Right lobe of liver (tissue), 6 donors: ENCODE data around the gene TMEM41A. TPM values are rescaled to one million over a fixed set of nuclear protein-coding genes. Genes with fewer than 3 reads are reported as not detected.
A peak's percentile ranks its signal among the peaks of the same experiment; 100 is the strongest.
"Not testable (repeated sequence)": the region's sequence is repeated elsewhere in the genome, so short reads cannot be mapped to it uniquely, and the experiment has no call there.

Experiments
- ATAC-seq, 4 donors: fragments of 200-7000 bp; cut with Tn5 transposase; one replicate each; pipeline ENCODE4 v1.9.1; 2020; ENCODE audit warnings: mild to moderate bottlenecking in 4 of 4, moderate library complexity in 4 of 4
- DNase-seq, 3 donors: peaks; one replicate each; pipeline ENCODE4 v3.0.0-alpha.2; 2020
- H3K27ac ChIP-seq, 3 donors: fragments of 200-600 bp; one replicate each; pipeline ENCODE4 v1.8.0; 2022
- H3K27me3 ChIP-seq, 2 donors: fragments of 200-600 bp; one replicate each; pipeline ENCODE4 v1.8.0; 2022
- H3K36me3 ChIP-seq, 4 donors: fragments of 200-600 bp; sonication (generic) in 1 of 4; one replicate each; pipeline versions ENCODE4 v1.5.1 to v1.8.0; 2017 to 2022; ENCODE audit warnings: control low read depth in 1 of 4
- H3K4me1 ChIP-seq, 4 donors: fragments of 200-600 bp; sonication (generic) in 1 of 4; one replicate each; pipeline versions ENCODE4 v1.5.1 to v1.8.0; 2017 to 2022; ENCODE audit warnings: control low read depth in 1 of 4
- H3K4me3 ChIP-seq, 3 donors: fragments of 200-600 bp; one replicate each; pipeline ENCODE4 v1.8.0; 2022
- H3K9me3 ChIP-seq, 4 donors: fragments of 200-600 bp; sonication (generic) in 1 of 4; one replicate each; pipeline versions ENCODE4 v1.5.1 to v1.8.0; 2017 to 2022; ENCODE audit warnings: control low read depth in 1 of 4
- CTCF ChIP-seq, 4 donors: fragments of 200-600 bp in 3 of 4; fragments of 450-650 bp in 1 of 4; IDR thresholded peaks; one replicate each; pipeline versions ENCODE4 v1.5.1 to v1.8.0; 2016 to 2022; ENCODE audit warnings: antibody characterized with exemption in 4 of 4, mild to moderate bottlenecking in 2 of 4
- POLR2A ChIP-seq: fragments of 450-650 bp; IDR thresholded peaks from one replicate; pipeline ENCODE4 v1.6.1; 2017; ENCODE audit warnings: antibody characterized with exemption, mild to moderate bottlenecking
- WGBS: methylation state at CpG from one replicate; pipeline ENCODE4 v1.1.6; 2018; ENCODE audit warnings: low coverage, low lambda C conversion rate; ENCODE audit not compliant: insufficient coverage; ENCODE audit errors: missing lambda C conversion rate; 5-methylcytosine and 5-hydroxymethylcytosine counted together
- intact Hi-C, 2 donors: fragments of 100-400 bp; cut with DNase I; formaldehyde crosslinking; loops; one replicate each; pipeline versions ENCODE4 v1.11.2 to v1.14.1; 2022
- total RNA-seq, 6 experiments: library from RNA; depleted of rRNA in 2 of 6; stranded (reverse); fragments of >200 nt in 2 of 6; fragmentation: NEBNext Ultra II Directional in 3 of 6; extraction: Animal tissue kit (Norgen Biotek cat#: 25700) in 3 of 6; gene quantifications; one replicate each; pipeline versions ENCODE4 v1.1.0 to v1.2.4, GENCODE V29; 2016 to 2023
- donor health status: DM: no; HTN: yes; CAD: no.
- donor health status: DM: no; HTN: no; CAD: no.
- donor health status: DM: no; HTN: no; CAD: no.
- donor health status: DM: no; HTN: yes; CAD: no.
- donor health status: DM: no; HTN: yes; CAD: no.

TMEM41A gene
- total RNA-seq, 6 experiments from 2014 or later, result 11.6 to 21.9 (median 13.4) TPM

- no peak for ATAC-seq
Observed at GRCh38 chr3:185486394-185486793, 12.4 kb downstream of the TMEM41A start.

GRCh38 chr3:185484296-185484695 is 14.5 kb downstream of the TMEM41A start:
- intact Hi-C loops, result no loop called here
- H3K4me3 ChIP-seq, result no peak overlapping the region
- no peak for ATAC-seq
- peaks cover 0 to 30% (median 9%) of the 10 kb centered on the region in 4 donors for H3K36me3 ChIP-seq
- no peak for TF ChIP-seq CTCF (IDR thresholded peaks at IDR 0.05)
- peaks cover 0 to 13% (median 5%) of the 10 kb centered on the region in 4 donors for H3K4me1 ChIP-seq
- H3K27ac ChIP-seq, result no peak overlapping the region
- no peaks in the 10 kb centered on the region for H3K27me3 ChIP-seq
- no peaks in the 10 kb centered on the region for H3K9me3 ChIP-seq
- WGBS, result 94% methylated on average over 3 of the region's 3 CpGs
- no peak for DNase-seq

More at GRCh38 chr3:185486394-185486793, 12.4 kb downstream of the TMEM41A start:
- Histone ChIP-seq H3K4me1 (peaks cover 0 to 20% (median 5%) of the 10 kb centered on the region in 4 donors), H3K4me3 (no peak overlapping the region), H3K27ac (no peak overlapping the region), H3K36me3 (peaks cover 0 to 18% (median 8%) of the 10 kb centered on the region in 4 donors), H3K27me3 (no peaks in the 10 kb centered on the region), H3K9me3 (no peaks in the 10 kb centered on the region)
- WGBS, result 94% methylated on average over 5 of the region's 5 CpGs
- intact Hi-C loops, result no loop called here
- TF ChIP-seq CTCF (IDR thresholded peaks at IDR 0.05) (no peak), POLR2A (no peak)
- no peak for DNase-seq

- peaks cover 0 to 57% (median 12%) of the 10 kb centered on the region in 4 donors for H3K36me3 ChIP-seq
- no peaks in the 10 kb centered on the region for H3K27me3 ChIP-seq
- no peak for DNase-seq
- H3K27ac ChIP-seq, result no peak overlapping the region
- ATAC-seq, result peak in 1 of 4 donors; percentile 17
- intact Hi-C loops, result no loop called here
- no peak for TF ChIP-seq CTCF (IDR thresholded peaks at IDR 0.05)
- no peak for TF ChIP-seq POLR2A
- WGBS, result 100% methylated on average over 2 of the region's 2 CpGs
- no peaks in the 10 kb centered on the region for H3K9me3 ChIP-seq
- H3K4me1 ChIP-seq, result no peaks in the 10 kb centered on the region
- no peak overlapping the region for H3K4me3 ChIP-seq
Observed at GRCh38 chr3:185479373-185479945, 19.4 kb downstream of the TMEM41A start.

GRCh38 chr3:185477316-185477715 is 21.5 kb downstream of the TMEM41A start:
- 44% methylated on average over 3 of the region's 3 CpGs for WGBS
- intact Hi-C loops, result no loop called here
- Histone ChIP-seq H3K9me3 (no peaks in the 10 kb centered on the region), H3K27me3 (no peaks in the 10 kb centered on the region), H3K36me3 (peaks cover 0 to 71% (median 19%) of the 10 kb centered on the region in 4 donors), H3K4me1 (no peaks in the 10 kb centered on the region), H3K4me3 (no peak overlapping the region), H3K27ac (no peak overlapping the region)
- TF ChIP-seq CTCF (IDR thresholded peaks at IDR 0.05) (no peak), POLR2A (no peak)
- ATAC-seq, result no peak
- DNase-seq, result no peak

- H3K4me3 ChIP-seq, DNase-seq, intact Hi-C loops, H3K4me1 ChIP-seq, H3K27ac ChIP-seq, H3K27me3 ChIP-seq, ATAC-seq, H3K9me3 ChIP-seq: not testable (repeated sequence)
- WGBS, result 89% methylated on average over 2 of the region's 6 CpGs
- H3K36me3 ChIP-seq, result peaks cover 0 to 51% (median 14%) of the 10 kb centered on the region in 4 donors
Observed at GRCh38 chr3:185474922-185475321, 23.9 kb downstream of the TMEM41A start.
